Measurements from ENCODE around the gene SDK1.
A peak's percentile ranks its signal among the peaks of the same experiment; 100 is the strongest.

SDK1 gene

DNA sequence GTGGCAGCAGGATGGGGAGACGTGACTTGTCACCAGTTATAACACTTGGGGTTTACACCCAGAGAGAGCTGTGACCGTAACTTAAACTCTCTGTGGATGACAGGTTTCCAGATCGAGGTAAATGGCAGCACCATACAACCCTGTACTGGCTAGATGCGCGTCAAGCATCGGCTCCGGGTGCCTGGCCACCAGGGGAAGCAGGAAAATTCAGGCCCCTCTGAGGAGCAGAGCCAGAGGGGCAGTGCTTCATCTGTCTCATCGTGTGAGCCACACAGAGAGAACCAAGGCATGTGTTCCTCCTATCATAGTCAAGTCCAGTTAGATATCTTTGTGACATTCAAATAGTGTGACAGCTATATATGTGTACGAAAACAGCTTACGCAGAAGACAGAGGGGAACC, 728.9 kb downstream of the SDK1 start:
- no peak for DNase-seq

DNA sequence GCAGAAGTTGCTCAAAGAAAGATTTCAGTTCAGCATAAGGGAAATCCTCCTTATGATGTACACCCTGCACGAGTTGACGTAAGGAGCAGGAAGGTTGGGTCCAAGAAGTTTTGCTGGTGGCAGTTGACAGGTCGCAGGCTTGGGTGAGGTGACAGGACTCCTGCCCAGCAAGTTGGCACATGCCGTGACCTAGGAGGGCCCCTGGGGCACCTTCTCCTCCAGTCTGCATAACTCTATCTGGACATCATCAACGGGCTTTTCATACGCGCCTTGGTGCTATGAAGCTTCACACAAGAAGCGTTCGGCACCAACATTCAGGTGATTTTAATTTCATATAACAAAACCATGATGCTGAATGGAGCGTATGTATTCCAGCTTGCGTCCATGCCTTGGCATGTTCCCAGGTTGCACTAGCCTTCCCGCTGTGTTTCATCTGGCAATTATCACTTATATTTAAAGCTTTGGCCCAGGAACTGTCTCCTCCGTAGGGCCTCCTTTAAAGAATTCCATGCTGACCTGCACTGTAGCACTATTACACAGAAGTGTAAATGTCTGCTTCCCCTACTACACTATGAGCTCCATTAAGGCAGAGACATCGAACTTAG, 729.4 kb downstream of the SDK1 start:
- no peak for DNase-seq

DNA sequence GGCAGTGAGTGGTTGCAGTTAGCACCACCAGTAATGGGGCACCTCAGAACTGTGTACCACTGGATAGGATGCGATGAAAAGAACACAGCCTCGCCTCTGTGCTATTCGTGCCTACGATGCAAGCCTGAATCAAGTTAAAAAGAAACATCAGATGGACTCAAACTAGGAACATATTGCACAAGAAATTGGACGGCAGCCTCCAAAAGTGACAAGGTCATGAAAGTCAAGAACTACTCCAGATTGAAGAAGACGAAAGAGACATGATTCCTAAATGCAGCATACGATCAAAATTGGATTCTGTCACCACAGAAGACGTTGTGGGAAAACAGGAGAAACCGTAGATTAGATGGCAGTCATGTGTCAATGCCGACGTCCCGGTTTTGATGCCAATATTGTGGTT, 732.9 kb downstream of the SDK1 start:
- DNase-seq, result no peak

DNA sequence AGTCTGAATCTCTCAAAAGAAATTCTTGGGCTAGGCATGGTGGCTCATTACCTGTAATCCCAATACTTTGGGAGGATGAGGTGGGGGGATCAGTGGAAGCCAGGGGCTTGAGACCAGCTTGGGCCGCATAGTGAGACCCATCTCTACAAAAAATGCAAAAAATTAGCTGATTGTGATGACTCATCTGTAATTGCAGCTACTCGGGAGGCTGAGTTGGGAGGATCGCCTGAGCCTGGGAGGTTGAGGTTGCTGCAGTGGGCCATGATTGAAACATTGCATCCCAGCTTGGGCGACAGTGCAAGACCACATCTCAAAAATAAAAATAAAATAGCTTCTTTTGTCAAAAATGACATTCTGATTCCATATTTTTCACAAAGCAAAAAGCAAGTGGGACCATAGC, 736.3 kb downstream of the SDK1 start:
- DNase-seq, result no peak

DNA sequence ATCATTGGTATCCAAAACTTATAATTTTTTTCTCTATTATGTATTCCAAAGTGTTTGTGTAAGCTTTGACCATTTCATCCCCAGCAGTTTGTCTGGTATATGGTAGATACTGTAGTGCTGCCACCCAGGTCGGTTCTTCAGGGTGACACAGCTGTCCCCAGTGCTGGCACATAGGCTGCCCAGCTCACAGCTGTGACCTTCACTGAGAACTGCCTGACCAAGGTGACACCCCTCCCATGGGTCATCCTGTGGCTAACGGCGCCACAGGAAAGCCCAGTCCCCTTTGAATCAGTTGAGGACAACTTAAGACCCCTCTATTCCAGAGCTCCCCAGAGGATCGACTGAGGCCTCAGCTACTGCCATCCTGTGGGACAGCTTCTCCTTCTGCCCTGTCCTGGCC, 736.8 kb downstream of the SDK1 start:
- no peak for DNase-seq

DNA sequence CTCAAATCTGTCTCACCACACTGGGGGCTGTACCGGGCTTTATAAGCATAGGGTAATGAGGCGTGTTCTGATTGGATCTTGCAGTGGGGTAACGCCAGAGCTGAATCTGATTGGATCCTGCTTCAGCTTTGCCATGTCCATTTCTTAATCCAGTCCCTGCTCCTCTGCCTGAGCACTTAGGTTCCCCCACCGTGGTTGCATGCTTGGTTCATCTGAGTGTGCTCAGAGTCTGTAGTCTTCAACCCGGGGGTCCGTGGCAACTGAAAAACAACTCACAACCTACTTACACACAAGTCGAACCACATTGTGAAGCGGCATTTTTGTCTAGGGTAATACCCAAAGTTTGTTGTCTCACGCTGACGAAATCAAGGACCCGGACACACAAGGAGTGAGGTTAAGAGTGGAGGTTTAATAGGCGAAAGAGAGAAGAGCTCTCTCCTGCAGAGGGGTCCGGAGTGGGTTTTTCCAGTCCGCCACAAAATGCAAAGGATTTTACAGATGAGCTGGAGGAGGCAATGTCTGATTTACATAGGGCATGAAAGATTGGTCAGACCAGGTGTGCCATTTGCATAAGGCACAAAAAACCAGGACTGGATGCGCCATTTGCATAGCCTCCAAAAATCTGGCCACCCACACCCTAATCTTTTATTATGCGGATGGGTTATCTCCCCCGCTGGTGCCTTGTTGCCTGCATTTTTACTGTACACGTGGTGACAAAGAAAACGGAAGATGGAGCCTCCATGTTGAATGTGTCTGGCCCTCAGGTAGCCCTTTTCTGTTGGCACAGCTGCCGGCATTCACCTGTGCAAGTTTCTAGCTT, 739.3 kb downstream of the SDK1 start:
- no peak for DNase-seq

DNA sequence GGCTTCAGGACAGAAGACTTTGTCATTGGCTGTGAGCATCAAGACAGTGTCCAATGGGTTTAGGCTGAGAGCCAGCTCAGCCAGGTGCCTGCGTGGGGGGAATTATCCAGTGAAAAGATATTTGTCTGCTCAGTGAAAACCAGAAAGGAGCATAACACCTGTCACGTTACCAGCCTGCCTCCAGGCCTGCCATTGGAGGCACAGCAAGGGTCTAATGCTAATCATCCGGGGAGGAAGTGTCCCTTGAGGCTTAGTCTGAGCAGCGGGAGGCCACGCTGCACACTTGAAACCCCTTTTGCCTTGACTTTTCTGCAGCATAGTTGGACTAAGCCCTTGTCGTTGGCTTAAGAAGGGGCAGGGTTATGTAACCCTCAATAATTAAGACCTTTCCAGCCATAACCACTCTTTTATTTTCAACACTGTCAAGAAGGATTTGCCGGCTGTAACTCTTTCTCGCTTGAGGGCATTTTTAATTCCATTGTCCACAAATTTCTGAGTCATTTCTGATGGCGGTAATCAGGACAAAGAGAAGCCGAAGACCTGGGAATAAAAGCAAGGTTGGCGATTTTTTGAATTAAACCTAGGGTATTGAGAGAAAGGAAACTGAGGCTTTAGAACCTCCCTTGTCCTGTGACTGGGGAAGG, 741.5 kb downstream of the SDK1 start:
- peak; percentile 43 for DNase-seq

DNA sequence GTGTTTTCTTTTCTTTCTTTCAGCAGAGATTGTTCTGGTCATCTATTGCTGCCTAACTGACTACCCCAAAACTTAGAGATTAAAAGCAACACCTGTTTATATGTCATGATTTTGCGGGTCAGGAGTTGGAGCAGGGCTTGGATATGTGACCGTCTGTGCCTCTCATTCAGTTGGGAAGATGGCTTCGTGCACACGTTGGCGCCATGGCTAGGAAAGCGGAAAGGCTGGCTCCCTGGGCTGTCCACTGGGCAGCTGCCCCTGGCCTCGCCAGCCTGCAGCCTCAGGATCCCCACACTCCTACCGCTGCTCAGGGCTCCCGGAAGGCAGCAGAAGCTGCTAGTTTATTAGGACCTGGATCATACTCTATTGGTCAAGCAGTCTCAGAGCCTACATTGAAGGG, 742.9 kb downstream of the SDK1 start:
- DNase-seq, result no peak

DNA sequence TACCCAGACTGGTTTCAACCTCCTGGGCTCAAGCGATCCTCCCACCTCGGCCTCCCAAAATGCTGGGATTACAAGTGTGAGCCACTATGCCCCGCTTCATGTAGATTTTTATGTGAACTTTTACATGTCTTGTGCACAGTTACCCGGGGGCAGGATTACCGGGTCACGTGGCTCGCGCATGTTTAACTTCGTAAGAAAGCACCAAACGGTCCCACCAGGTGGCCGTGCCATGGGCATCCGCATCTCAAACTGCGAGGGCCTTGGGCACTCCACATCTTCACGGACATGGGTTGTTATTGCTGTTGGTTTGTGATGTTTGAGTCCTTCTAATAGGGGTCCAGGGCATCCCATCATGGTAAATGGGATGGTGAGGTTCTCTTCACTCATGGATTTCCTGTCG, 744.4 kb downstream of the SDK1 start:
- no peak for DNase-seq

DNA sequence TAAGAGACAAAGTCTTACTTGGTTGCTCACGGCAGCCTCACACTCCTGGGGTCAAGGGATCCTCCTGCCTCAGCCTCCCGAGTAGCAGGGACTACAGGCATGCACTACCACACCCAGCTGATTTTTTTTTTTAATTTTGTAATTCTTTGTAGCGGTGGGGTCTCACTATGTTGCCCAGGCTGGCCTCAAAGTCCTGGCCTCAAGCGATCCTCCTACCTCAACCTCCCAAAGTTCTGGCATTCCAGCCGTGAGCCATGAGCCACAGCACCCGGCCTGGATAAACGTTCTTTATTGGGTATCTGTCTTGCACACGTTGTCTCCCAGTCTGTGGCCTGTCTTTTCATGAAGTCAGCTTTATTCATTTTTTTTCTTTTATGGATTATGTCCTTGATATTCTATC, 744.9 kb downstream of the SDK1 start:
- no peak for DNase-seq

DNA sequence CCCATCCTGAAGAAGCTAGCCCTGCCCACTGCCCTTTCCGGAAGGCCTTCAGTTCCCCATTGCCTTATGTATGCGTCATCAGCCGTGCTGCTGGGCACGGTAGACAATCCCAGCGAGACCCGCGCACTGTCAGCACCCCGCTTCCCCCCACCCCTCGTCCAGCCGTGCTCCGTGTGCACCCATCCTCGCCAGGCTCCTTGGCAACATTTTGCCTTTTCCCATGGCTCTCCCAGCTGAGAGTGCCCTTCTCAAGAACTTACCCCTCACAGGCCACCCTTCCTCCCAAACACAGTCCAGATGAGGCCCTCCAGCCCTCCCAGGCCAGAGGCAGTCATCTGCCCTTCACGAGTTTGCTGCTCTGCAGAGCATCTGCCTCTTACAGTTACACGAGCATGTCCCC, 747.3 kb downstream of the SDK1 start:
- no peak for DNase-seq

DNA sequence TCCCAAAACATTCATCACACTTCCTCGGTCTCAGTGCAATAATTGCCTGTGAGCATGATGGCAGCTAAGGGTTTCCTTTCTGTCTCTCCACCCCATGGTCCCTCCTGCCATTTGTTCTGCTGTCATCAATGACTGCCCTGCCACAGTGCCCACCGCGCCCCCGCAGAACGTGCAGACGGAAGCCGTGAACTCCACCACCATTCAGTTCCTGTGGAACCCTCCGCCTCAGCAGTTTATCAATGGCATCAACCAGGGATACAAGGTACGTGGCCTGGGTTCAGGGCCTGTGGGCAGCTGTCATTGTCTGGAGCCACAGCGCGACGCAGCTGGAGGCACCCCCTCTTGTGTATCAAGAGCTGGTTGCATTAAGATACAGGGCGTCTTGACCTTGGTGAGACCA, 748.1 kb downstream of the SDK1 start:
- no peak for DNase-seq

DNA sequence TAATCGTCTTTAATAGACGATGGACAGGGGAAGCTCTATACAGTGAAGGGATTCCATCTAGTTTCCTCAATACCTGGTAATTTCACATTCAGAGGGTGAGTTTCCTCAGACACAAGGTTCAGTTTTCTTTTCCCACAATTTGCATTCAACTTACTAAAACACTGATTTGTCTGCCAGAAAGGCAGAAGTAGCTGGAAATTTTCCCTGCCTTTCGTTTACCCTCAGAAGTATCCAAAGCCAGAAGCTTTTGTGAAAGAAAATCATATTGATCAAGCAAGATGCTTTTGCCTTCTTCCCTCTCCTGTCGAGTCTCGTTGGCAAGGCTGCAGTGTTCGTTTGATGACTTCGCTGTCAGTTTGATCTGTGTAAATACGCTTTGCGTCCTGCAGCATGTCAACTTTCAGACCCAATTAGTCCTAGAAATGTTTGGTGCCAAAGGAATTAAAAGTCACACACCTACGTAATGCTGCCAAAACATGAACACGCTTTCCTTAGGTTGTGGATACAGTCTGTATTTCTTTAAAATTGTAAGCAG, 749.1 kb downstream of the SDK1 start:
- DNase-seq, result no peak

DNA sequence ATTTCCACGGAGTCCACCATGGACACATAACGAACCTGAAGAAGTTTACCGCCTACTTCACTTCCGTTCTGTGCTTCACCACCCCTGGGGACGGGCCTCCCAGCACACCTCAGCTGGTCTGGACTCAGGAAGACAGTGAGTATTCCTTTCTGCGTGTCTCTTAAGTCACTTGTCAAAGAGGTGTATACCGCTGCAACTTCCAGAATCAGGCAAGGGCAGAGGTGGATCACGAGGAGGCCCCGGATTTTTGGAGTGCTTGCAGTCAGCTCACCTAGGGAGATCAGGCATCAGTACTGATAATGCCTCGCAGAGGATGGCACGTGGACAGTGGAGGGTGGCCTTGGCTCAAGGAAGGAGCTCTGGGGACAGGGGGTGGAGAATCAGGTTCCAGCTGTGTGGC, 750.6 kb downstream of the SDK1 start:
- no peak for DNase-seq

DNA sequence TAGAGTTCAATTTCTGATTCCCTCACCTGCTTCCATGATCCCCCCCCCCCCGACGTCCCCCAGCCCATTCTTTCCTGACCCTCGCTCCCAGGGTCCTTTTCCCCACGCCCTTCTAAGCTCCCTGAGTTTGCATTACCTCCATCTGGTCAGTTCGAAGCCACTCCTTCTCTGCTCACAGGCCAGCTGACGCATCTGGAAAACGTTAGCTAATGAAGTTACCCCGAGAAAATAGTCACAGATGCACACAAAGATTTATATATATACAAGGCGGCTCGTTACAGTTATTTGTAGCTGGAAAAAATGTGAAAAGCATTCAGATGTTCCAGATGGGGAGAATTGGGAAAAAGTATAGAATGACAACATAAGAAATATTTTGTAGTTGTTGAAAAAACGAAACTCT, 751.1 kb downstream of the SDK1 start:
- no peak for DNase-seq

DNA sequence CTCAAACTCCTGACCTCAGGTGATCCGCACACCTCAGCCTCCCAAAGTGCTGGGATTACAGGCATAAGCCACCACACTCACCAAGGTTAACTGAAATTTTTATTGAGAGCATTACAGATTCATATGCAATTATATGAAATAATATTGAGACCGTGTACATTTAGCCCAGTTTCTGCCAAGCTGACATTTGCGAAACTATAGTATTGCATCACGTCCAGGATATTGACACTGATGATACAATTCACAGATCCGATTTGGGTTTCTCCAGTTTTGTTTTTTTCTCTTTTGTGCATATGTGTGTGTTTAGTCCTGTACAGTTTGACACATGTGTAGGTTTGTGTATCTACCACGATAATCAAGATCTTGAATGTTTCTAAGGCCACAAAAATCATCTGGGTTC, 753.1 kb downstream of the SDK1 start:
- DNase-seq, result no peak

DNA sequence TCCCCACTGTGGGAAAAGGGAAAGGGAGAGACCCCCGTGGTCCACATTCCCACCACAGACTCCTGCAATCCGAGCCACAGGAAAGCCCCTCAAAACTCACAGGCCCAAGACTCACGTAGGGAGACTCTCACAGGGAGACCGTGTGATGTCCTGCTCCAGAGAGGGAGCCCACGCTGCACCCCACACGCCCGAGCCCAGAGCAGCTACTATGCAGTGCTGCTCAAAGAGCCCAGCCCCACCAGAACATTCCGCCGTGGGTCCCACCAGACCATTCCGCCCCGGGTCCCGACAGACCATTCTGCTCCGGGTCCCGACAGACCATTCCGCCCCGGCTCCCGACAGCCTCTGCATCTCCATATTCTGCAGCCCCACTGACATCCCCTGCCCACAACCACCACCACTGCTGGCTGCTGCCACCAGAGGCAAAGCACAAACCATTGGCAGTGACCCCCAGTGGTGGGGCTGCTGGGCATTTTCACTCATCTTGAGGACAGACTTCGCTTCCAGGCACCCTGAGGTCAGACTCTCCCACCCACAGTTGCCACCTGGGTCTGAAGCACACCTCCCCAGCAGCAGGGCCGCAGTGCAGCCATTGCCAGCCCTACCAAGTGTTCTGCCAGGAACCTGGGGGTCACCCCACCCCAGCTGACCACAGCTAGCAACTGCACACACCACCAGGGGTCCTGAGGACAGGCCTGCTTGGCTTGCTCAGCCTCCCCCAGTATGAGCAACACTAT, 755.7 kb downstream of the SDK1 start:
- no peak for DNase-seq

DNA sequence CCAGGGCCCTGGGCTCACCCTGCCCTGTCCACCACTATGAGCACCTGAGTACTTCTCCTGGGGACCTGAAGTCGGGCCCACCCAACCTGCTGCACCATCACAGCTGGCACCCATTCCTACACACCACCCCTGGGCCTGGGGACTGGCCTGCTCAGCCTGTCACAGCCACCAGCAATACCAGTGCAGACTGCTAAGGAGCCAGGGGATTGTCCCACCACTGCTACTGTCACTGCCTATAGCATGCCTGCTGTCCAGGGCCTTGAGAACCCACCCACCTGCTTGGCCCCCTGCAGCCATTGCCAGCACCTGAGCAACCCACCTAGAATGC, 756.2 kb downstream of the SDK1 start:
- no peak for DNase-seq

DNA sequence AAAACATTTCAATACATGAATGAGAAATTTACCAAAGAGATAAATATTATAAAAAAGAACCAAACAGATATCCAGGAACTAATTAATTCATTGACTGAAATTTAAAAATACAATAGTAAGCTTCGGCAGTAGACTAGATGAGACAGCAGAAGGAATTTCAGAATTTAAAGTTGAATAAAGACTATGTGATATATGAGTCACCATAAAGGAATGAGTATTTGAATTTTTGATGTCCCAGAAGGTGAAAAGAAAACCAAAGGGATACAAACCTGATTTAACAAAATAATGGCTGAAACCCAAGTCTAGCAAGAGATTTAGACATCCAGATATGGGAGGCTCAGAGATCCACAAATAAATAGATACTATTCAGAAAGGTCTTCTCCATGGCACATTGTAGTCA, 757.1 kb downstream of the SDK1 start:
- no peak for DNase-seq

DNA sequence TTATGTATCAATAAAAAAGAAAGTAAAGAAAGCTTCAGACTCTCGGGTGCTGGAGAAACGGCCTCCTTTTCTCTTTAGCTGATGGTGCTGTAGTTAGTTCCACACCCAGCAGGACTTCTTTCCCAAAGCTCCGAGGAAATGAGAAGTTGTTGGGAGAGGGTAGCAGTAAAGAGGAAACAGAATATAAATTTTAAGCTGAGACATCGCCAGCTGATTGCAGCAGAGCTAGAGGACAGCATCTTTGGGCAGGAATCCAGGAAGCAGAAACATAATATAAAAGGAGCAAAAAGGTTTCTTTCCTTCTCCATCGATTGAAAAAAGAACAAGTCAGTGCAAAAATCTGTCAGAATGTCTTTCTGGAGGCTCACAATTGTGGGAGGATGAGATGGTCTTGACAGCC, 764.1 kb downstream of the SDK1 start:
- DNase-seq, result no peak

DNA sequence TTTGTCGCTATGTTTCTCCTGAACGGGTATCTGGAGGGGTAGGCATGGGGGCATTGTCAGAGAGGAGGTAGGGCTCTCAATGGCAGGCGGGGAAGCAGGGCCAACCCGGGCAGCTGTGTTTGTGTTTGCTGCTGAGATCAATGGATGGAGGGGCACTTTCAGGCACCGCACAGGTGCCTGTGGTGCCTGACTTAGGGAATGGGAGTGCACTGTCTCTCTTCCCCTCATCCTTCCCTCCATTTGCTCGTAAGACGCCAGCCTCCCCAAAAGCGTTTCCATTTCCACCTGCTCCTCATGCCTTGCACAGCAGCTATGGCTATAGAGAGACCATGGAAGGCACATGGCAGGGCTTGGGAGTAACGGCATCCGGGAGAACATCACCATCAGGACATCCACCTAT, 765.2 kb downstream of the SDK1 start:
- DNase-seq, result no peak

DNA sequence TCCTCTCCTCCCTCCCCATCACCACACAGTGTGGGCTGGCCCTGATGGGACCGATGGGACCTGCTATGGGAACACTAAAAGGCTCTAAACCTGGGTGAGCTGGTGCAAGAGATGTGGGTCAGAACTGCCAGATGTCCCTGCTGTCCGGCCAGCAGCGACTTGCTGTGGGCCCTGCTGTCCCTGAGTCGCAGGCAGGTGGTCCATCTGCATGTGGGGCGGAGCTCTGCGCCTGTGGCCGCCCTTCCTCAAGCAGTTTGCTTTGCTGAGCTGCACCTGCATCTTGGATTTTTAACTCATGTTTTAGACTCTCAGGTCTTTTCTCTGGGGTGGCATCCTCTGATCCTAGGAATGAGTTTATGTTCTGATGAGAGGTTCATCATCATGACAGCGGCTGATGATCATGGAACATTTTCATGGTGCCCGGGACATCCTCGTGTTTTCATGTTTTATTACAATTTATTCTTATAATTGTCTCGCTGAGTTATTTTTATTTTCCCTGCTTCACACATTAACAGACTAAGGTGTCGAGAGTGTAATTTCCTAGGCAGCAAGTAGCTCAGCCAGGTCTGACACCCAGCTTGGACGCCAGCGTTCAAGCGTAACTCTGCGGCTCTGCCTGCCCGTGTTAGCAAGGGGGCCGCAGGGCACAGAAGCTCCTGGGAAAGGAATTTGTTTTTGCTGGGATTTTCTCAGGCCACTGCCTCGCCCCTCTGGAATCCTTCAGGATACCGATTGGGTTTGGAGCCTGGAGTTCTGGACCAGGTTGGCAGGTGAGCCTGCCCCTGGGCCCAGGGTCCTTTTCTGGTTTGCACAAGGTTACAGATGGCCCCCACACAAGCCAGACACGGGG, 765.8 kb downstream of the SDK1 start:
- DNase-seq, result no peak

DNA sequence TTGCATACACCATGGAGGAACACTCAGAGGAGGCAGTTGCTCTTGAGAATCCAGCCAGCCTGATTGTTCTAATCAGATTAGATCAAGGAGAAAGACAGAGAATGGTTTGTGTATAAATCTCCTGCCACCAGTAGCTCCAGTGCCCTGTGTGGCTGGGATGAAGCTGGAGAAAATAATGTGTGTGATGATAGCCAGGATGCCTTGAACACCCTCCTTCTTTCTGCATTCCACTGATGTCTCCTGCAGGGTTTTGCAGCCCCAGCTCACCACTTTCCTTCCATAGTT, 766.4 kb downstream of the SDK1 start:
- no peak for DNase-seq
